NT2/D1 (cell line): ENCODE measurements around the gene SCN5A.

Experiments used
- SUZ12 ChIP-seq: IDR thresholded peaks from 2 replicates; pipeline ENCODE4 v1.6.1; 2011; ENCODE audit not compliant: insufficient read length, insufficient read depth; ENCODE audit errors: extremely low read depth
- YY1 ChIP-seq: IDR thresholded peaks from 2 replicates; pipeline ENCODE4 v1.6.1; 2011; ENCODE audit not compliant: insufficient read length, insufficient read depth
- ZNF274 ChIP-seq: IDR thresholded peaks from 2 replicates; pipeline ENCODE4 v1.6.1; 2011; ENCODE audit warnings: mild to moderate bottlenecking, low read depth, low read length

- TF ChIP-seq ZNF274 (no peak), SUZ12 (no peak), YY1 (no peak)
These were observed 49.6 kb downstream of the SCN5A start for GRCh38 chr3:38599886-38600285.
